ENCODE data around the gene NECTIN2. TPM values are rescaled to one million over a fixed set of nuclear protein-coding genes. Genes with fewer than 3 reads are reported as not detected.

NECTIN2 gene
- total RNA-seq, 1 donor from 2014 or later, result 264 TPM

DNA sequence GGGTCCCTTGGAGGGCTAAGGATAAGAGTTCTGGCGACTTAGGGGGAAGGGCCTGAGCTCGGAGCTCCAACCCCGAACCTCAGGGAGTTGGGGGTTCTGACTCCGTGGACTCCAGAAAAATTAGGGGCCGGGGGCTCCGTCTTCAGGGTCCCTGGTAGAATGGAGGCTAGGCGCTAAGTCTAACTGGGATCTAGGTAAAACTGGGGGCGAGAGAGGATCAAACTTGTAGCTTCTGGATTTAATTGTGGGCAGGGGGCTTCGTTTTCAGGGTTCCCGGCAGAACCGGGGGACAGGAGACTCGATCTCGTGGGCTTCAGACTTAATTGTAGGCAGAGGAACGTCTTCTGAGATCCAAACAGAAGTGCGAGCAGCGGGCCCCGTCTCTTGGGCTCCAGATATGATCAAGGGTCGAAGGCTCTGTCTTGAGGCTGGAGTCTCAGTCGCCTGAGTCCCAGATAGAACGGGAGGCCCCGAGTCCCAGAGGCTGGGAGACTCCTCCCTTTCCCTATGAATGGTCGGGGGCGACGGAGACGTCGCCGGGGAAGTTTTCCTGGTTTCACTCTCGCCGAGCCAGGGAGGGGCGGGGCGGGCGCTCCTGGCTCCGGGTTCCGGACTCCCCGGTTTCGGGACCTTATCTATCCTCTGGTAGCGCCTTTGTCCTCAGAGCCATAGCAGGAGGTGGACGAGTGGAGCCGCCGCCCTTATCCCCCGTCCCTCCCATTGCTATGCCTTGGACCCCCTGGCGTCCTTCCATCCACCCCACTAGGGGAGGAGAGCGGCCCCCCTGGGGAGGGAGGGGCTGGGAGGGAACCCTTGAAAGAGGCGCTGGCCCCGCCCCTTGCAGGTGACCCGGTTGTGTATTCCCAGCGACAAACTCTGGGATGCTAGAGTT, 1.3 kb downstream of the NECTIN2 start:
- peak overlapping the region; percentile 99 for H3K4me3 ChIP-seq (ENCODE audit: low read depth, low read length)
- no peak for DNase-seq (ENCODE audit: low read depth)
- TF ChIP-seq, protein P1, sequence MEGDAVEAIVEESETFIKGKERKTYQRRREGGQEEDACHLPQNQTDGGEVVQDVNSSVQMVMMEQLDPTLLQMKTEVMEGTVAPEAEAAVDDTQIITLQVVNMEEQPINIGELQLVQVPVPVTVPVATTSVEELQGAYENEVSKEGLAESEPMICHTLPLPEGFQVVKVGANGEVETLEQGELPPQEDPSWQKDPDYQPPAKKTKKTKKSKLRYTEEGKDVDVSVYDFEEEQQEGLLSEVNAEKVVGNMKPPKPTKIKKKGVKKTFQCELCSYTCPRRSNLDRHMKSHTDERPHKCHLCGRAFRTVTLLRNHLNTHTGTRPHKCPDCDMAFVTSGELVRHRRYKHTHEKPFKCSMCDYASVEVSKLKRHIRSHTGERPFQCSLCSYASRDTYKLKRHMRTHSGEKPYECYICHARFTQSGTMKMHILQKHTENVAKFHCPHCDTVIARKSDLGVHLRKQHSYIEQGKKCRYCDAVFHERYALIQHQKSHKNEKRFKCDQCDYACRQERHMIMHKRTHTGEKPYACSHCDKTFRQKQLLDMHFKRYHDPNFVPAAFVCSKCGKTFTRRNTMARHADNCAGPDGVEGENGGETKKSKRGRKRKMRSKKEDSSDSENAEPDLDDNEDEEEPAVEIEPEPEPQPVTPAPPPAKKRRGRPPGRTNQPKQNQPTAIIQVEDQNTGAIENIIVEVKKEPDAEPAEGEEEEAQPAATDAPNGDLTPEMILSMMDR (conservative IDR thresholded peaks at IDR 0.05; ENCODE audit: low read depth, low read length), result no peak

DNA sequence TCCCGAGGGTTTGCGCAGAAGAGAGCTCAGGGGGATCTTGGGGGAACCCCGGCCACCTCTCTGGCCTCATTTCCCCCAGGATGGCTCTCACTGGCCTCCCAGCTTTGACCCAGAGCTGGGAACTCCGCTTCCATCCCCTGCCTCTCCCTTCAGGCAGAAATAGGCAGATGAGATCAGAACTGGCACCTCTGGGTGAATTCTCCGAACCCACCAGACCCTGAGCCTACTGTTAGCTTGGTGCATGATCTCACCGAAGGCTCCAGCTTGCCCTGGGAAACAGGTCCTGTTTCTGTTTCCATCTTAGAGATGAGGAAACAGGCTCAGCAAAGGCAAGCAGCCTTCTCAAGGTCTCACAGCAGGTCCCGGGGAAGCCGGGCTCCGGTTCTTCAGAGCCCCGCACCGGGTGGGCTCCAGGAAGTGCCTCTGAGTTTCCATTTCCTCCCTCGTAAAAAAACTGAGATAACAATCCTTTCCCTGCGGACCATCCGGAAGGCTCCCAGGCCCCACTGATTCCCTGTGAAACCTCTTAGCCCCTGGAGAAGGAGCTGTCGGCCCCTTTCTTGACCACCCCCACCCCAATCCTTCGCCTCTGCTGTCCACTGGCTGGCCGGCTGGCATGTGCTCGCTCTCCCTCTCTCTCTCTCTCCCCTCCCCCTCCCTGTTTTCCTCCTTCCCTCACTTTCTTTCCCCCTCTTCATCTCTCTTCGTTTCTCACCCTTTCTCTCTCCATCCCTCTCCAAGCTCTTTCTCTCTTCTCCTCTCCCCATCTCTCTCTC, 2.1 kb downstream of the NECTIN2 start:
- TF ChIP-seq, protein P1 (conservative IDR thresholded peaks at IDR 0.05; ENCODE audit: low read depth, low read length), result no peak
- DNase-seq (ENCODE audit: low read depth), result peak; percentile 51
- peak overlapping the region; percentile 99 for H3K4me3 ChIP-seq (ENCODE audit: low read depth, low read length)

DNA sequence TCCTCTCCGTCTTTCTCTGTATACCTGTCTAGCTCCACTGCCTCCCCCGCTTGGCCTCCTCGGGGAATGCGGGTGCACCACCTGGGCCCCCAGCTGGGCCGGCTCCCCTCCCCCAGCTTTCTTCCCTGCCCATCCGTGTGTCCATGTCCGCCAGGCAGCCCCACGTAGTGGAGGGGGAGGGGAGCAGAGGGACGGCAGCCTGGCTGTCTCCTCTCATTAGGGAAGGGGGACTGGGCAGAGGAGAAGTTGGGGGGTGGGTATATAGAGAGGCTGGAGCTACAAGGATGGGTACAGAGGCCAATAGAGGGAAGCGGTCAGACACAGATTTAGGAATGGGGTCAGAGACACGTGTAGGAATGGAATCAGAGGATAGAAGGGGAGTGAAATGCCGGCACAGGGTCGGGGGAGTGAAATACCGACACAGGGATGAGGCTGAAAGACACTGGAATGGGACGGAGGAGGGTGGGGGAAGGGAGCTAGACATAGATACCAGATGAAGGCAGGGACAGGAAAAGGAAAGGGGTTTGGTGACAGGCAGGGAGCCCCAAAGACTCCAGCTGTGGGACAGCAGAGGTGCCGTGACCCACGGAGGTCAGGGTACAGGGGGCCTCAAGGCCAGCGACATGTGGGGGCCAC, 2.8 kb downstream of the NECTIN2 start:
- peak overlapping the region; percentile 99 for H3K4me3 ChIP-seq (ENCODE audit: low read depth, low read length)
- no peak for DNase-seq (ENCODE audit: low read depth)
- TF ChIP-seq, protein P1 (conservative IDR thresholded peaks at IDR 0.05; ENCODE audit: low read depth, low read length), result no peak

DNA sequence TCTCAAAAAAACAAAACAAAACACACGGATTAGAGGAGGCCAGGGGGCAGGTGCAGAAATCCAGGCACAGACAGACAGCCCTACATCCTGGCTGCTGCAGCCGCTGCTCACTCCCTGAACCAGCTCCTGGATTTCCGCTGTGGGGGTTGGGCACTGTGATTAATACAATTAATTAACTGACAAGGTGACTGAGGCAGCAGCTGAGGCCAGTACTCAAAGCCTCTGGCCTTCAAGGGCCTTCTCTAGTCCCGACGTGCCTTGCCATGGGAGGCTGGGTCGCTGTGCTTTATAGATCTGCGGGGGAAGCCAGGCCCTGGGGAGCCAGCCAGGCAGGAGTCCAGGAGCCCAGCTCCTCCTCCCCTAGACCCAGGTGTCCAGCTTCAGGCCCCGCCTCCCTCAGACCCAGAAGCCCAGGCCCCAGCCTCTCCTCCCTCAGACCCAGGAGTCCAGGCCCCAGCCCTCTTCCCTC, 4.6 kb downstream of the NECTIN2 start:
- no peak for DNase-seq (ENCODE audit: low read depth)
- H3K4me3 ChIP-seq (ENCODE audit: low read depth, low read length), result no peak overlapping the region
- TF ChIP-seq, protein P1 (conservative IDR thresholded peaks at IDR 0.05; ENCODE audit: low read depth, low read length), result no peak

DNA sequence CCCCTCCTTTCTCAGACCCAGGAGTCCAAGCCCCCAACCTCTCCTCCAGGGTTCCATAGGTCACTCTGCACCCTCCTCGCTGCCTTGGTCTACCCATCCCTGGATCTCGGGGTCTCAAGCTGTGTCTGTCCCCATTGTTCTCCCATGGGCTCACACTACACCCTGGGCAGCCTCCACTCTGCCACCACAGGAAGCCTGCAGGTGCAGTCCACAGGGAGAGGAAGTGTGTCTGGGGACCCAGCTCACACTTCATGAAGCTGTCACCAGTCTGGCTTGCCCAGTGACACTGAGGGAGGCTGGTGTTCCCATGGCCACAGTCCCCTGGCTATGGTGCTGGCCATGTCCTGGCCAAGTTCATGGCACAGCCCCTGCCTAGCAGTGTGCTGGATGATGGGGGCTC, 5.3 kb downstream of the NECTIN2 start:
- H3K4me3 ChIP-seq (ENCODE audit: low read depth, low read length), result no peak overlapping the region
- TF ChIP-seq, protein P1 (conservative IDR thresholded peaks at IDR 0.05; ENCODE audit: low read depth, low read length), result no peak
- DNase-seq (ENCODE audit: low read depth), result no peak

DNA sequence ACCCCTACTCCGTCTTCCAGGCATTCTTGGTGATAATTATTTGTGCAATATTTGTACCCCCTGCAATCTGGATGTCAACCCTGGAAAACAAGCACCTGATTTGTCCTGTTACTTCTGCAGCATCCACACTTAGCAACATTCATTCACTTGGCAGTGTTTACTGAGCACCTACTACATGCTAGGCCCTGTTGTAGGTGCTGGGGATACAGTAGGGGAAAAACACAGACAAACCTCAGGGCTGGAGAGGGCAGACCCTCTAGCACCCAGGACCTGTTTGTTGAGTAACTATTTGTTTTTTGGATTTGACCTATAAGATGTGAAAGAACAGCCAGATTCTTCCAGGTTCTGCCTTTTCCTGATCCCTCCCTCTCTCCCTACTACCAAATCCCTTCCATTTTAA, 9.5 kb downstream of the NECTIN2 start:
- no peak for DNase-seq (ENCODE audit: low read depth)
- no peak overlapping the region for H3K4me3 ChIP-seq (ENCODE audit: low read depth, low read length)
- TF ChIP-seq, protein P1 (conservative IDR thresholded peaks at IDR 0.05; ENCODE audit: low read depth, low read length), result no peak

Measured in epithelial cell of proximal tubule (primary cell).